IPS DF 4.7 (cell line): Measurements from ENCODE around the gene ZNF281.
"Not testable (repeated sequence)": the region's sequence is repeated elsewhere in the genome, so short reads cannot be mapped to it uniquely, and the experiment has no call there.

Experiments
- DNase-seq: peaks from one replicate; pipeline ENCODE4 v3.0.0-alpha.2; 2013; ENCODE audit warnings: low spot score; ENCODE audit errors: extremely low read depth

Gene ZNF281, protein sequence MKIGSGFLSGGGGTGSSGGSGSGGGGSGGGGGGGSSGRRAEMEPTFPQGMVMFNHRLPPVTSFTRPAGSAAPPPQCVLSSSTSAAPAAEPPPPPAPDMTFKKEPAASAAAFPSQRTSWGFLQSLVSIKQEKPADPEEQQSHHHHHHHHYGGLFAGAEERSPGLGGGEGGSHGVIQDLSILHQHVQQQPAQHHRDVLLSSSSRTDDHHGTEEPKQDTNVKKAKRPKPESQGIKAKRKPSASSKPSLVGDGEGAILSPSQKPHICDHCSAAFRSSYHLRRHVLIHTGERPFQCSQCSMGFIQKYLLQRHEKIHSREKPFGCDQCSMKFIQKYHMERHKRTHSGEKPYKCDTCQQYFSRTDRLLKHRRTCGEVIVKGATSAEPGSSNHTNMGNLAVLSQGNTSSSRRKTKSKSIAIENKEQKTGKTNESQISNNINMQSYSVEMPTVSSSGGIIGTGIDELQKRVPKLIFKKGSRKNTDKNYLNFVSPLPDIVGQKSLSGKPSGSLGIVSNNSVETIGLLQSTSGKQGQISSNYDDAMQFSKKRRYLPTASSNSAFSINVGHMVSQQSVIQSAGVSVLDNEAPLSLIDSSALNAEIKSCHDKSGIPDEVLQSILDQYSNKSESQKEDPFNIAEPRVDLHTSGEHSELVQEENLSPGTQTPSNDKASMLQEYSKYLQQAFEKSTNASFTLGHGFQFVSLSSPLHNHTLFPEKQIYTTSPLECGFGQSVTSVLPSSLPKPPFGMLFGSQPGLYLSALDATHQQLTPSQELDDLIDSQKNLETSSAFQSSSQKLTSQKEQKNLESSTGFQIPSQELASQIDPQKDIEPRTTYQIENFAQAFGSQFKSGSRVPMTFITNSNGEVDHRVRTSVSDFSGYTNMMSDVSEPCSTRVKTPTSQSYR

DNA sequence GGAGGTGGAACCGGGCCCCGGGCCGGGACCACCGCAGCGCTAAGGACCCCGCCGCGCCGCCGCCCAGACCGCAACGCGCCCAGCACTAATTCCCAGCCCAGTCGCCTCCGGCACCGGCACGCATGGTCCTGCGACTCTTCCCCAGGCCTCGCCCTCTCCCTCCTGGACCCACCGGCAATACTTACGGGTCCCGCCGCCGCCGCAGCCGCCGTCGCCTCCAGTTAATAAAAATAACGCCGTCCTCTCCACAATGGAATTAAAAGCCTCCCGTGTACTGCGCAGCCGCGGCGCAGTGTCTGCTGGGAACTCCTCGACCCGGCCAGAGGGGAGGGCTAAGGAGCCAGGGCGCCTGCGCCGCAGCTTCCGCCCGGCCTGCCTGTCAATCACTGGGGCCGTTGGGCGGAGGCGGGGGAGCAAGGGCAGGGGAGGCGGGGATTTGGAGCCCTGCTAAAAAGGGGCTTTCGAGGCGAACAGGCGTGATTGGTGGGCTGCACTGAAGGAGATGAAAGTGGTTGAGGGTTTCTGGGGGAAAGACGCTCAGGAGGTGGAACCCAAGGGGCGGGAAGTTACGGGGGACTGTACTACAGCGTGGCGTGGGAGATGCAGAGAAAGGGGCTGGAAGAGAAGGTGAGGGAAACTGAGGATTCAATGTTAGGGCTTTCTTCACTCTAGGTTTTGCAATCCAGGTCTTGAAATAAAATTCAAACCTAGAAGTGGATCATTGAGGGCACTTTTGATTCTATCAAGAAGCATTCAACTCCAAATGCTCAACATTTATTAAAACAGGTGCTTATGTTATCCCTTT lies at the start of gene ZNF281:
Gene ZNF281 (minus strand): TSS at position 276 of the 805 bp plus-strand sequence. CDS start 331 bp downstream, outside the sequence.
- peak; percentile 88 for DNase-seq

DNA sequence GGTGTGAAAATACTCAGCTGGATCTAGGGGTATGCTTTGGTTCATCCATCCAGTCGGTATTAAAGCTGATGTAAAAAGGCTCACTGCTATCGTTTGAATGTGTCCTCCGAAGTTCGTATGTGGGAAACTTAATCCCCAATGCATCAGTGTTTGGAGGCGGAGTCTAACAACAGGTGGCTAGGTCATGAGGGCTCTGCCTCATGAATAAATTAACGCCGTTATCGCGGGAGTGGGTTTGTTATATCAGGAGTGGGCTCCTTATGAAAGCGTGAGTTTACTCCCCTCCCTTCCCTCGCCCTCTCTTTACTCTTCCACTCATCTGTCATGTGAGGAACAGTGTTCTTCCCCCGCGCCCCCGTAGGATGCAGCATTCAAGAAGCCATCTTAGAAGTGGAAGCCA lies 48.9 kb upstream of the ZNF281 start:
- DNase-seq: no peak

DNA sequence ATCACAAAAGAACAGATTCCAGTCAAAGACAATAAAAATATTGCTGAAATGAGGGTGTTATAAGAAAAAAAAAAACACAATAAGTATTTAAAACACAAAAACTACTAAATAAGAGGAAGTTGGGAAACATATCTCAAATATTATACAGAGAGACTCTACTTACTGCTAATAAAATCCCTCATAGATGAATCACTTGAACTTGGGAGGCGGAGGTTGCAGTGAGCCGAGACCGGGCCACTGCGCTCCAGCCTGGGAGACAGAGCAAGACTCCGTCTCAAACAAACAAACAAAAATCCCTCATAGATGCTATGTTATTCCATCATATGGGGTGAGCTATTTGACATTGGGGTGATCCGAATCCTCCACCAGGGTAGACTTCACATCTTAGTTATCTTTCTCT lies 48.0 kb upstream of the ZNF281 start:
- DNase-seq: no peak

DNA sequence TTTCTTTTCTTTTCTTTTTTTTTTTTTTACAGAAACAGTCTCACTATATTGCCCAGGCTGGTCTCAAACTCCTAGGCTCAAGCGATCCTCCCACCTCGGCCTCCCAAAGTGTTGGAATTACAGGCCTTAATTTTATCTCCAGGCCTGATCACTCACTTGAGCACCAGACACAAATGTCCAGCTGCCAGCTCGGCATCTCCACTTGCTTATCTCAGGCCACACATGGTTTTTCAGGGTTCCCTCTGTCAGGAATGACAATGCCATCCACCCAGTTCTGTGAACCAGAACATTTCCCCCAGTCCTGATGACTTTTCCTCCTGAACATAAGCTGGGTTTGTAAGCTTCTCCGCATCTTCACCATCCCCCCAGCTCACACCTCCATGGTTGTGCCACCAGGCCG lies 44.6 kb upstream of the ZNF281 start:
- DNase-seq: no peak

DNA sequence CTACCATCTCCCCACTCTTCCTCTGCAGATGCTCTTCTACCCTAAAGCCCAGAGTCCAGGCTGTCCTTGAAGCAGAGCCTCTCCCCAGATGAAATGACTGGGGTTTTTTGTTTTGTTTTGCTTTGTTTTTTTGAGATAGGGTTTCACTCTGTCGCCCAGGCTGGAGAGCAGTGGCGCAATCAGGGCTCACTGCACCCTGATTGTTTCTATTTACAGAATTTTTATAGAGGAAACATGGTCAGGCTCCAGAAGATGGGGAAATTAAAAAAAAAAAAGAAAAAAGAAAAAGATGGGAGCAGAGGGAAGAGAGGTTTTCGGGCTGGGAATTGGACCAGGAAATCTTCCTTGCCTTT lies 43.7 kb upstream of the ZNF281 start:
- DNase-seq: no peak

DNA sequence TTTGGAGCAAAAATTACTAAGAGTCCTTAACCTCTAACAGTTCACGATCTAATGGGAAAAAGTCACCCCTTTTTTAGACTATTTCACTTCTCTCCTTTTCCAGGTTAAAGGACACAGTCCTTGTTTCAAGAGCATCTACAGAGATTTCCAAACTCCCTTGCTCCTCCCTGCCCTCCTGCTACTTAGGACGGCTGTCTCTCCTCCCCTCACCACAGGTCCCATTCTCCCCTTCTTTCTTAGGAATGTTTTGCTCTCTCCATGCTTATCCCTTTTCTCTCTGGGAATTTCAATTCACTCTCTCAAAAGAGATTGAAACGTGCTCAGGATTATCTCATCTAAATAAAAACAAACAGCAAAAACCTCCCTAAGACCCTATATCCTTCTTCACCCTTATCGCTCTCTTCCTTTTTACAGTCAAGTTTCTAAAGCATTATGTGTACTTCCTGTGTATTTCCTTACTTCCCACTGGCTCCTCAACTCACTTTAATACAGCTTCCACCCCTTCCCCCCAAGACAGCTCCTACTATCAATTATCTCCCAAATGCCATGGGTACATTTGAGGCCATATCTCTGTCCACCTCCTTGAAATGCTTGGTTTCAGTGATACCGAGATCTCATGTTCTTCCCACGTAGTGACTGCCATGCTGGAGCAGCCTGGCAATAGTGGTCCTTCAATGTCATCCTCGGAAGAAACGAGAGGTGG lies 43.2 kb upstream of the ZNF281 start:
- no peak for DNase-seq

DNA sequence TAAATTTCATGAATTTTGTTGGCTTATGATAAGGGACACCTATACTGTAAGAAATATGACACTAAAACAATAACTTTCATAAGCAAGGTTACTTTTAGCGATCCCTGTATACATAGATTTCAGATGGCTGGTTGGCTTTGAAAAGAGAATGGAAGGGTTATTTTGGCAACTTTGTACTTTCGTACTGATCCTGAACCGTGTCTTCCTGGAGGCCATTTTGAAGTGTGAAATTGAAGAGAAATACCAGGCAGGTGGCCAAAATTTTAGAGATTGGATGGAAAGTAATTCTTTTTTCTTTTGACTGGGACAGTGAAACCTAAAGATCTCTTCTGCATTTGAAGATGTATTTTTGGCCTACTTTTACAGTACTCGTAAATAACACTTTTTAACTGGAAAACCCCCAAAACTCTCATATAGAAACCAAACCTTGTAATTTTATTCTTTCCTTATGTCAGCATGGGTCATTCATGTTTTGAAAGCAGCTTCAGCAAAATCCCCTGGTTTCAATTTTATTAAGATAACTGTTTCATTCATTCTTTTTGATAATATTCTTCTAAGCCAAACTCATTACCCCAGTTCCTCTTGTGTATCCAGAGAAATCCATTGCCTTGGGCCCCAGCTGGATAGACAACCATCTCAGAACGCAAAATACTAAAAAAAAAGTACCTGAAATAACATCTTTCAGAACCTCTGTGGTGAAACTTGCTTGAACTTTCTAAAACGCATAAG lies 38.4 kb upstream of the ZNF281 start:
- DNase-seq: no peak

DNA sequence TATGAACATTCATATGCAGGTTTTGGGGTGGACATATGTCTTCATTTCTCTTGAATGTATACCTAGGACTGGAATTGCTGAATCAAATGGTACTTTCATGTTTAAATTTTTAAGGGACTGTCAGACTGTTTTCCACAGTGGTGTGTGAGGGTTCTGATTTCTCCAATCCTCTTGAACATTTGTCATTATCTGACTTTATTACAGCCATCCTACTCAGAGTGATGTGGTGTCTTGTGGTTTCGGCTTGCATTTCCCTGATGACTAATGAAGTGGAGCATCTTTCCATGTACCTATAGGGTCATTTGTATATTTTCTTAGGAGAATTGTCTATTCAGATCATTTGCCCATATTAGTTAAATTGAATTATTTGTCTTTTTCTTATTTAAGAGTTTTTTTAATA lies 35.4 kb upstream of the ZNF281 start:
- no peak for DNase-seq

DNA sequence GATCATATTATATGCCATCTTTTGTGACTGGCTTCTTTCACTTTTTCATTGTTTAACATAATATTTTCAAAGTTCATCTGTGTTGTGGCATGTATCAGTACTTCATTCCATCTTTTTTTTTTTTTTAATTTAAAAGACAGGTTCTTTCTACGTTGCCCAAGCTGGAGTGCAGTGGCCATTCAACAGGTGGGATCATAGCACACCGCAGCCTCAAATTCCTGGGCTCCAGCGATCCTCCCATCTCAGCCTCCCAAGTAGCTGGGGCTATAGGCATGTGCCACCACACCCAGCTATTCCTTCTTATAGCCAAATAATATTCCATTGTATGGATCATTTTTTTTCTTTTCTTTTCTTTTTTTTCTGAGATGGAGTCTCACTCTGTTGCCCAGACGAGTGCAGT lies 34.6 kb upstream of the ZNF281 start:
- DNase-seq: no peak

DNA sequence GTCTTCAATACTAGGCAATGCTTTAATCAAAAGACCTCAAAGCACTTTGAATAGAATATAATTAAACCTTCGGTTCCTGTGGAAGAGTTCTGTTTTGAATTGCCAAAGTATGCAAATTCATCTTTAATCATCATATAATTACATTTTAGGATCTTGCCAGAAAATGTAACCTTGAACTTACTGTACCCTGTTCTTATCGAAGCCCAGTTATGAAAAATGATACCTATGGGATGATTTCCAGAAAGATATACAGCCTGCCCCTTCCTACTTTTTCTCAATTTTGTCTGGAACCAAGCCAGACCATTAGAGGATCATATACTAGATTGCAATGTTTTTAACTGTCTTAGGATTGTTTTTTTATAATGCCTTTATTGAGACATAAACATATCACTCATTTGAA lies 34.0 kb upstream of the ZNF281 start:
- DNase-seq: no peak

DNA sequence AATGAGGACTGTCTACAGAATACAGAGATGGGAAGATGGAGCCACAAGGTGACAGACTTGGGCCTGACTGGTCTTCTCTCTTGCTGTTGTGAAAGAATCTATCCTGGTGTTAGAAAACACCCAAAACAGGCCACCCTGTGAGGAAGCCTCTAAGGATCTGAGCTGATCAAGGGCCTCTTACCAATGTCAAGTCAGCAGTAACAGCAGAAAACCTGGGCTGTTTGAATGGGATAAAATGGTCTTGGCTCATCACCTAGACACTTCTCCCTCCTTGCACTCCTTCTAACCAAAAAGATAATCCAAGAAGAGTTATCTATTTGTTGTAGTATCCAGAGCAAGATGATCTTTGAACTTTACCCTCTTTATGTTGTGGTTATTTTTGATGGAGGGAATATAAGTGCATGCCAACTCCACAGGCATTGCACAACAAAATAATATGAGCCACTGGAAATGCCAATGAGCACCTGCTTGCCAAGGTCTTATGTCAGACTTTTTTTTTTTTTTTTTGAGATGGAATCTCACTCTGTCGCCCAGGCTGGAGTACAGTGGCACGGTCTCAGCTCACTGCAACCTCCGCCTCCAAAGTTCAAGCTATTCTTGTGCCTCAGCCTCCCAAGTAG lies 32.8 kb upstream of the ZNF281 start:
- DNase-seq: no peak

DNA sequence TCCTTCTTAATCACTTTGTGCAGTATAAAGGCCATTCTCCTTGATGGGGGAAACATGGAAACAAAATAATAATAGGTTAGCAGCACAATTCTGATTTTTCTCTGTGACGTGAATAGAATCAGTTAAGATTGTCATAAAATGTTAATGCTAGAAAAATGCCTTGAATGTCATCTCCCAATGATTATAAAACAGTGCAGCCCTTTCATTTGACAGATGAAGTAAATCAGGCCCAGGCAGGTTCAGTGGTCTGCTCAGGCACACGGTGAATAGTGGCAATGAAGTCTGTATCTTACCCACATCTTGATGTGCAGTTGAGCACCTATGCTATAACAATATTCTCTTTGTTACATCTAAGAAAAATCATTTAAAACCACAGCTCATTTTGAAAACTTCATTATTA lies 32.2 kb upstream of the ZNF281 start:
- DNase-seq: no peak

DNA sequence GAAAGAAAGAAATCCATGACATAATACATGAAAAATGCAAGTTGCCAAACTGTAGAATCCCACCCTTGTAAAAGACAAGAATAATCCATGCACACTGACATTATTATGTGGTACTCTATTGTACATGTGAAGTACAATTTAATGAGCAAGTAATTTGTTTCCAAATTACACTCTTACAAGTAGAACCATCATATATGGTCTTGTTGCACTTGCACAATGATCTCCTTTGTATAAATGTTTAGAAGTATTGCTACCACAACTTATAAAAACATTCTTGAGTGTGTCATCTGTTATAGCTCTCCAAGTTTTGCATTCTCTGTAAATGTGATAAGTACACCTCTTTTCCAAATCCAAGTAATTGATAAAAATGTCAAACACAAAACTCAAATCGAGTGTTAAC lies 29.1 kb upstream of the ZNF281 start:
- no peak for DNase-seq

DNA sequence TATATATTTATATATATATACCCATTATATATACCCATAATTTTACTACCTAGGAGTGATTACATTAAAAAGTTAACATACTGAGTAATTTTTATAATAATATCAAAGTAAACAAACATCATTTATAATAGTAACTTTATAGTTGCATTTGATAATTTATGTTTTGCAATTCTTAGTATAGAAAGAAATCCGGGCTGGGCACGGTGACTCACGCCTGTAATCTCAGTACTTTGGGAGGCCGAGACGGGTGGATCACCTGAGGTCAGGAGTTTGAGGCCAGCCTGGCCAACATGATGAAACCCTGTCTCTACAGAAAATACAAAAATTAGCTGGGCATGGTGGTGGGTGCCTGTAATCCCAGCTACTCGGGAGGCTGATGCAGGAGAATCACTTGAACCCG lies 28.6 kb upstream of the ZNF281 start:
- not testable (repeated sequence) for DNase-seq

DNA sequence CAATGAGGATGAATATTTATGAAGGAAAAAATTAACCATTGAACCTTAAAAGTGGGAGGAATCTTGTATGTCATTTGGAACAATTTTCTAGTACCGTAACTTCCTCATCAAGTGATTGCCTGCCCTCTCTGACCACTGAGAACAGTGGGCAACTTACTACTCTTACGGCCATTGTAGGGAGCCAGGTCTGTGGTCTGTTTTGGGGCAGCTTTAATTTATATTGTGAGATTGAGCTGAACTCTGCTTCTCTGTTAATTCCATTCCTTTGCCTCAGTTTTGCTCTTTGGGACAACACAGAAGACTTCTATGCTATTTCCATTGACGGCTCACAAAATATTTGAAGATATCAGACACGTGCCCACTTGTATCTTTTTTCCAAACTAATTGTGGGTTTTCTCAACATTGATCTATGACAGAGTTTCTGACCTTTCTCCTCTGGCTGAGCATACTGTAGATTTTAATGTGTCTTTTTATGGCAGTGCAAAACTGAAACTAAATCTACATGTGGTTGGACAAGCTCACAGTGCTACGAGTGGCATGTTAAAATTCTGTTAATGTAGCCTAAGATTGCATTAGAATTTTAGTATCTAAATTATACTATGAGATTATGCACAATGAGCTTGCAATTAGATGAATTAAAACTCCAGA lies 27.8 kb upstream of the ZNF281 start:
- DNase-seq: no peak

DNA sequence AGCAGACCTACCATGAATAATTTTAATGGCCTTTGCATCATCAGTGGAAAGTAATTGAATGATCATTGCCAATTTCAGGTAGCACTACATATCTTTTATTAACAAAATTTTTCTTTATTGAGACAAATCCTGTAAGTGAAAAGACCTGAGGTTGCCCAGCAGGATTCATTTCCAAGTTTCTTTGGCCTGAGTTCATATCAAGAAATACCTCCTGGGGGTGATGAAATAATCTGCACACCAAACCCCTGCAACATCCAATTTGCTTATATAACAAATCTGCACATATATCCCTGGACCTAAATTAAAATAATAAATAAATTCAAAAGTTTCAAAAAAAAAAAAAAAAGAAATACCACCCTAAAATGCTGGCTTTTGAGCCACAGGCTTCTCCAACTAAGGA lies 27.3 kb upstream of the ZNF281 start:
- no peak for DNase-seq

DNA sequence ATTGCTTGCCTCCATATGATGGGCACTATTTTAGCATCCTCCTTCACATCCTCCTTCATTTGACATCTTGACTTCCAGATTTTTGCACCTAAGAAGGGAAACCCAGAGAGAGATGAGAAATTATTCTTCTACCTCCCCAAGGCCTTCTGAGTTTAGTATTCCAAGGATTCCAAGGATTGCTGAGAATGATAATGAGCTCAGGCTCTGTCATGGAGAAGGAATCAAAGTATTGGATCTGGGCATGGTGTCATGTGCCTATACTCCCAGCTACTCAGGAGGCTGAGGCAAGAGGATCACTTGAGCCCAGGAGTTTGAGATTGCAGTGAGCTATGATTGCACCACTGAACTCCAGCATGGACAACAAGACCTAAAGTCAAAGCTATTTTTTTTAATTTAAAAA lies 26.6 kb upstream of the ZNF281 start:
- no peak for DNase-seq

DNA sequence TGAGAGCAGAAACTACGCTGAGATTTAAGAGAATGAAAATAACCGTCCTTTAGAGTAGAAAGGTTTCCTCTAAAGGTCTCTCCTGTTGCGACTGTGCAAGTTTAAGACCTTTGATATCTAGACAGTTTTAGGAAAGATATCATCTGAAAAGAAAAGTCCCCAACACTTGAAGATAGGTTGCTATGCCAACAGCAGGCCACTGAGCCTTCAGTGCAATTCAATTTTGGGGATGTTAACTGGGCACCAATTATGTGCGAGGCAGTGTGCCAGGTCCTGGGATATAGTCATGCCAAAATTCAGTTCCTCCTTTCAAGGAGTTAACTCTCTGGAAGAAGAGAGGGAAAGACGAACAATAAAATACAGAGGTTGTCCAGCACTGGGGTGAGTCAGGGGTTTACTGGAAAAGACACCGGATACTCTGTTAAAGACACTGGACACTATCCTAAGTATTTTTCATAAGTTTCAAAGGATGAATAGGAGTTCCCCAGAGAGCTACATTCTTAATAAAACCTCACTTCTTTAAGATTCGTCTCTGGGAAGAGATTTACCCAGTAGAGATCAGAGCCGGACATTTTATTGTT lies 25.5 kb upstream of the ZNF281 start:
- no peak for DNase-seq

DNA sequence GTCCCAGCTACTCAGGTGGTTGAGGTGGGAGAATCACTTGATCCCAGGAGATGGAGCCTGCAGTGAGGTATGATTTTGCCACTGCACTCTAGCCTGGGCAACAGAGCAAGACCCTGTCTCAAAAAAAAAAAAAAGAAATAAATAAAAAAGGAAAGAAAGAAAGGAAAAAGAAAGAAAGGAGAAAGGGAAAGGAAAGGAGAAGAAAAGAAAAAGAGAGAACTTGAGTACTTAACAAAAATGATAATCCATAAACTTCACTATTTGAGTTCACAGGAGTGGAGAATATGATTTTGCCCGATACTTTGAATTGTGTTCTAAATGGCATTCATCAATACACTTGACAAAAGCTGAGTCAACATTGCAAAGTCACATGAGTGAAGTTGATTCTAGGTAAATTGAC lies 23.8 kb upstream of the ZNF281 start:
- DNase-seq: no peak
